Measurements from ENCODE around the gene THSD7B. TPM values are rescaled to one million over a fixed set of nuclear protein-coding genes. Genes with fewer than 3 reads are reported as not detected.

Gene THSD7B
- polyA plus RNA-seq, 2 of the 4 experiments (the other 2 are of a cell fraction), result not detected

DNA sequence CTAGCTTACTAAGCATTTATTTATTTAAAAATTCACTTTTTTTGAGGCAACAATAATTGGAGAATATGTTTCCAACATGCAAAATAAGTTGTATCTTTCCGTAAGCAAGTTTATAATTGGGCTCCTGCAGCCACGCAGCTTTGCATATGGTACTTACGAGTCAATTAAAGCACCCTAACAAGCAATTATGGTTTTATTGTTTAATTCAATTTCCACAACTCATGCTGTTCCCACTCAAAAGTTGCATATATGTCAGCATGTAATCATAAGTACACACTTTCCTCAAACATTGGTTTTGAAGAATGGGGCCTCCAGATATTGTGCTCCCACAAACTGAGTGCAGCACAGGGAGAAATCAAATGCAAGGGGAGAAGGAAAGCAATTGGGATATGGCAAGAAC lies 613.8 kb downstream of the THSD7B start:
- DNase-seq (ENCODE audit: low read depth in 1 of 2, low spot score in 1 of 2) (no peak), ATAC-seq (no peak), FAIRE-seq (no peak)
- H3K4me3 ChIP-seq, result no peak overlapping the region
- H3K27ac ChIP-seq, result no peak overlapping the region
- CTCF ChIA-PET, result no interaction called here
- POLR2A ChIA-PET, result no interaction called here
- 2% methylated on average over 3 of the region's 3 CpGs for WGBS (ENCODE audit: missing lambda C conversion rate)
- H3K4me1 ChIP-seq, result no peaks in the 10 kb centered on the region
- H3K4me2 ChIP-seq, result no peak overlapping the region
- no peak for TF ChIP-seq CBX8 (IDR thresholded peaks at IDR 0.05)
- no peak for TF ChIP-seq KDM1A (IDR thresholded peaks at IDR 0.05; ENCODE audit: low read depth)
- TF ChIP-seq, protein P1, sequence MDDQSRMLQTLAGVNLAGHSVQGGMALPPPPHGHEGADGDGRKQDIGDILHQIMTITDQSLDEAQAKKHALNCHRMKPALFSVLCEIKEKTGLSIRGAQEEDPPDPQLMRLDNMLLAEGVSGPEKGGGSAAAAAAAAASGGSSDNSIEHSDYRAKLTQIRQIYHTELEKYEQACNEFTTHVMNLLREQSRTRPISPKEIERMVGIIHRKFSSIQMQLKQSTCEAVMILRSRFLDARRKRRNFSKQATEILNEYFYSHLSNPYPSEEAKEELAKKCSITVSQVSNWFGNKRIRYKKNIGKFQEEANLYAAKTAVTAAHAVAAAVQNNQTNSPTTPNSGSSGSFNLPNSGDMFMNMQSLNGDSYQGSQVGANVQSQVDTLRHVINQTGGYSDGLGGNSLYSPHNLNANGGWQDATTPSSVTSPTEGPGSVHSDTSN (IDR thresholded peaks at IDR 0.05), result no peak
- no peak for TF ChIP-seq RNF2 (IDR thresholded peaks at IDR 0.05; ENCODE audit: borderline replicate concordance, low read depth)
- no peak for TF ChIP-seq GATA3 (IDR thresholded peaks at IDR 0.05; ENCODE audit: borderline replicate concordance)
- TF ChIP-seq, protein P2, sequence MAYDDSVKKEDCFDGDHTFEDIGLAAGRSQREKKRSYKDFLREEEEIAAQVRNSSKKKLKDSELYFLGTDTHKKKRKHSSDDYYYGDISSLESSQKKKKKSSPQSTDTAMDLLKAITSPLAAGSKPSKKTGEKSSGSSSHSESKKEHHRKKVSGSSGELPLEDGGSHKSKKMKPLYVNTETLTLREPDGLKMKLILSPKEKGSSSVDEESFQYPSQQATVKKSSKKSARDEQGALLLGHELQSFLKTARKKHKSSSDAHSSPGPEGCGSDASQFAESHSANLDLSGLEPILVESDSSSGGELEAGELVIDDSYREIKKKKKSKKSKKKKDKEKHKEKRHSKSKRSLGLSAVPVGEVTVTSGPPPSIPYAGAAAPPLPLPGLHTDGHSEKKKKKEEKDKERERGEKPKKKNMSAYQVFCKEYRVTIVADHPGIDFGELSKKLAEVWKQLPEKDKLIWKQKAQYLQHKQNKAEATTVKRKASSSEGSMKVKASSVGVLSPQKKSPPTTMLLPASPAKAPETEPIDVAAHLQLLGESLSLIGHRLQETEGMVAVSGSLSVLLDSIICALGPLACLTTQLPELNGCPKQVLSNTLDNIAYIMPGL (CRISPR knock-in tag; IDR thresholded peaks at IDR 0.05; ENCODE audit: borderline replicate concordance), result no peak
- TF ChIP-seq POLR2AphosphoS2 (conservative IDR thresholded peaks at IDR 0.05; ENCODE audit: low read length), result no peak
- no peak for TF ChIP-seq TFCP2L1 (CRISPR knock-in tag; IDR thresholded peaks at IDR 0.05)
- TF ChIP-seq FOXS1 (CRISPR knock-in tag; IDR thresholded peaks at IDR 0.05), result no peak
- TF ChIP-seq EP300 (IDR thresholded peaks at IDR 0.05), result no peak
- TF ChIP-seq MYC (IDR thresholded peaks at IDR 0.05; ENCODE audit: borderline replicate concordance, low read length), result no peak
- no peak for TF ChIP-seq NFE2L2 (conservative IDR thresholded peaks at IDR 0.05; ENCODE audit: low read length)
- TF ChIP-seq NPAS2 (CRISPR knock-in tag; IDR thresholded peaks at IDR 0.05; ENCODE audit: borderline replicate concordance), result no peak
- no peak for TF ChIP-seq CHD2 (IDR thresholded peaks at IDR 0.05; ENCODE audit: low read length, partially characterized antibody)
- no peak for TF ChIP-seq HOXB5 (CRISPR knock-in tag; IDR thresholded peaks at IDR 0.05)
- no peak for TF ChIP-seq CBX2 (IDR thresholded peaks at IDR 0.05; ENCODE audit: borderline replicate concordance, low read depth)
- no peak for TF ChIP-seq ZNF302 (CRISPR knock-in tag; IDR thresholded peaks at IDR 0.05)
- TF ChIP-seq PHF8 (IDR thresholded peaks at IDR 0.05; ENCODE audit: borderline replicate concordance, low read depth), result no peak
- no peaks in the 10 kb centered on the region for H3K9me3 ChIP-seq

DNA sequence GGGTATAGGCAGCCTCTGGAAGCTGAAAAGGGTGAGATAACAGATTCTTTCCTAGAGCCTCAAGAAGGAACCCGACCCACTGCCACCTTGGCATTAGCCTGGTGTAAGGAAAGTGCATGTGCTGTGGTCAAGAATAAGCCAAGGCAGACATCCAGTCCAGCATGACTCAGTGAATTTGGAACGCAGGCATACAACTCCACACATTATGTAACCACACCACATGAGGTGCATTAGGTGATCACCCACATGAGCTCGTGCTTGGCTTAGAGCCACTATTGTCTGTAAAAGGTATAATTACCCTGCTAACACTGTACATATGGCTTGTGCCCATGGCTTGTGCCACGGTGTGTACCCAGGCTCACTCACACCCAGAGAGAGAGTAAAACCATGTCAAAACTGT lies 615.3 kb downstream of the THSD7B start:
- POLR2A ChIA-PET, result no interaction called here
- WGBS (ENCODE audit: missing lambda C conversion rate), result 2% methylated on average over 4 of the region's 4 CpGs
- Histone ChIP-seq H3K4me1 (no peaks in the 10 kb centered on the region), H3K9me3 (no peaks in the 10 kb centered on the region), H3K27ac (no peak overlapping the region), H3K4me3 (no peak overlapping the region), H3K4me2 (no peak overlapping the region)
- CTCF ChIA-PET, result interaction anchor here (1.2 kb wide), 1 partner anchor 11 kb away, joined by 3 read pairs; no protein-coding TSS in a partner anchor
- TF ChIP-seq JUNB (IDR thresholded peaks at IDR 0.05) (no peak), GATA3 (IDR thresholded peaks at IDR 0.05; ENCODE audit: borderline replicate concordance) (no peak), EHMT2 (IDR thresholded peaks at IDR 0.05; ENCODE audit: low read depth) (no peak), TP53 (CRISPR knock-in tag; IDR thresholded peaks at IDR 0.05) (no peak), RFX5 (IDR thresholded peaks at IDR 0.05) (no peak), SMC3 (IDR thresholded peaks at IDR 0.05) (no peak), SREBF2 (IDR thresholded peaks at IDR 0.05) (no peak), HOXA7 (CRISPR knock-in tag; IDR thresholded peaks at IDR 0.05) (no peak), CBX2 (IDR thresholded peaks at IDR 0.05; ENCODE audit: borderline replicate concordance, low read depth) (no peak), EP300 (IDR thresholded peaks at IDR 0.05) (no peak), HEYL (CRISPR knock-in tag; IDR thresholded peaks at IDR 0.05) (no peak), KDM1A (IDR thresholded peaks at IDR 0.05; ENCODE audit: low read depth) (no peak), FOSB (CRISPR knock-in tag; IDR thresholded peaks at IDR 0.05) (no peak), FOXS1 (CRISPR knock-in tag; IDR thresholded peaks at IDR 0.05) (no peak), RAD21 (conservative IDR thresholded peaks at IDR 0.05 in 1 of 2, IDR thresholded peaks at IDR 0.05 in 1 of 2) (no peak)
- TF ChIP-seq, protein P3, sequence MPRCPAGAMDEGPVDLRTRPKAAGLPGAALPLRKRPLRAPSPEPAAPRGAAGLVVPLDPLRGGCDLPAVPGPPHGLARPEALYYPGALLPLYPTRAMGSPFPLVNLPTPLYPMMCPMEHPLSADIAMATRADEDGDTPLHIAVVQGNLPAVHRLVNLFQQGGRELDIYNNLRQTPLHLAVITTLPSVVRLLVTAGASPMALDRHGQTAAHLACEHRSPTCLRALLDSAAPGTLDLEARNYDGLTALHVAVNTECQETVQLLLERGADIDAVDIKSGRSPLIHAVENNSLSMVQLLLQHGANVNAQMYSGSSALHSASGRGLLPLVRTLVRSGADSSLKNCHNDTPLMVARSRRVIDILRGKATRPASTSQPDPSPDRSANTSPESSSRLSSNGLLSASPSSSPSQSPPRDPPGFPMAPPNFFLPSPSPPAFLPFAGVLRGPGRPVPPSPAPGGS (IDR thresholded peaks at IDR 0.05), result no peak
- TF ChIP-seq, protein P4, sequence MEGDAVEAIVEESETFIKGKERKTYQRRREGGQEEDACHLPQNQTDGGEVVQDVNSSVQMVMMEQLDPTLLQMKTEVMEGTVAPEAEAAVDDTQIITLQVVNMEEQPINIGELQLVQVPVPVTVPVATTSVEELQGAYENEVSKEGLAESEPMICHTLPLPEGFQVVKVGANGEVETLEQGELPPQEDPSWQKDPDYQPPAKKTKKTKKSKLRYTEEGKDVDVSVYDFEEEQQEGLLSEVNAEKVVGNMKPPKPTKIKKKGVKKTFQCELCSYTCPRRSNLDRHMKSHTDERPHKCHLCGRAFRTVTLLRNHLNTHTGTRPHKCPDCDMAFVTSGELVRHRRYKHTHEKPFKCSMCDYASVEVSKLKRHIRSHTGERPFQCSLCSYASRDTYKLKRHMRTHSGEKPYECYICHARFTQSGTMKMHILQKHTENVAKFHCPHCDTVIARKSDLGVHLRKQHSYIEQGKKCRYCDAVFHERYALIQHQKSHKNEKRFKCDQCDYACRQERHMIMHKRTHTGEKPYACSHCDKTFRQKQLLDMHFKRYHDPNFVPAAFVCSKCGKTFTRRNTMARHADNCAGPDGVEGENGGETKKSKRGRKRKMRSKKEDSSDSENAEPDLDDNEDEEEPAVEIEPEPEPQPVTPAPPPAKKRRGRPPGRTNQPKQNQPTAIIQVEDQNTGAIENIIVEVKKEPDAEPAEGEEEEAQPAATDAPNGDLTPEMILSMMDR (IDR thresholded peaks at IDR 0.05), result no peak
- TF ChIP-seq, protein P1 (IDR thresholded peaks at IDR 0.05), result no peak
- FAIRE-seq (no peak), ATAC-seq (no peak), DNase-seq (ENCODE audit: low read depth in 1 of 2, low spot score in 1 of 2) (no peak)
